Caco-2 (cell line): ENCODE results near the gene ARL4A. TPM values are rescaled to one million over a fixed set of nuclear protein-coding genes. Genes with fewer than 3 reads are reported as not detected.

Source experiments
- BruUV-seq: library from RNA; stranded (reverse); fragments of 400-500 nt; replicated peaks from 2 replicates; lab custom pipeline; 2021; lab: Mats Ljungman, UMichigan
- CTCF ChIA-PET: fragments of 300-600 bp; sonication (Branson Sonifier 250); formaldehyde crosslinking; loops from one replicate; lab custom pipeline; 2022; ENCODE audit warnings: antibody characterized with exemption; lab: Charles Lee
- POLR2A ChIA-PET: fragments of 300-600 bp; sonication (Branson Sonifier 250); formaldehyde crosslinking; loops from one replicate; lab custom pipeline; 2022; ENCODE audit warnings: antibody characterized with exemption; lab: Charles Lee
- DNase-seq, 2 experiments: peaks; one replicate each; pipeline versions ENCODE4 v3.0.0 to v3.0.0-alpha.2; 2020 to 2022
- H3K27me3 ChIP-seq: replicated peaks from 2 replicates; pipeline ENCODE4 v1.6.0; 2011; ENCODE audit warnings: low read length; ENCODE audit not compliant: control insufficient read depth, insufficient read depth
- H3K36me3 ChIP-seq: 2 replicates; pipeline ENCODE4 v1.5.1; 2011; ENCODE audit warnings: low read length; ENCODE audit not compliant: control insufficient read depth, insufficient read depth
- H3K4me1 ChIP-seq: fragments of 250-450 bp; sonication (Bioruptor Pico); 2 replicates; pipeline ENCODE4 v1.5.1; 2020; ENCODE audit warnings: mild to moderate bottlenecking
- H3K4me3 ChIP-seq: 2 replicates; pipeline ENCODE4 v1.5.1; 2011; ENCODE audit warnings: low read depth, mild to moderate bottlenecking, control low read depth, low read length
- H3K9me3 ChIP-seq: fragments of 250-450 bp; sonication (Bioruptor Pico); 2 replicates; pipeline ENCODE4 v1.5.1; 2020; ENCODE audit warnings: mild to moderate bottlenecking, moderate library complexity
- H3K27ac Mint-ChIP-seq: one replicate; pipeline ENCODE4 v1.8.0; 2022; ENCODE audit warnings: mixed read lengths; ENCODE audit not compliant: unreplicated experiment
- H3K27me3 Mint-ChIP-seq: one replicate; pipeline ENCODE4 v1.8.0; 2022; ENCODE audit warnings: mixed read lengths; ENCODE audit not compliant: insufficient read depth, unreplicated experiment
- H3K36me3 Mint-ChIP-seq: one replicate; pipeline ENCODE4 v1.8.0; 2022; ENCODE audit warnings: mild to moderate bottlenecking, mixed read lengths; ENCODE audit not compliant: insufficient read depth, unreplicated experiment
- H3K4me1 Mint-ChIP-seq: one replicate; pipeline ENCODE4 v1.8.0; 2022; ENCODE audit warnings: low read depth, mixed read lengths; ENCODE audit not compliant: unreplicated experiment
- H3K4me3 Mint-ChIP-seq: one replicate; pipeline ENCODE4 v1.8.0; 2022; ENCODE audit warnings: mild to moderate bottlenecking, moderate library complexity, mixed read lengths; ENCODE audit not compliant: unreplicated experiment
- H3K9me3 Mint-ChIP-seq: one replicate; pipeline ENCODE4 v1.8.0; 2022; ENCODE audit warnings: mixed read lengths; ENCODE audit not compliant: unreplicated experiment
- intact Hi-C: fragments of 100-400 bp; cut with micrococcal nuclease; formaldehyde crosslinking; loops from one replicate; pipeline ENCODE4 v1.10.0; 2022; ENCODE audit not compliant: unreplicated experiment
- total RNA-seq: library from RNA; stranded (reverse); gene quantifications from 2 replicates; pipeline ENCODE4 v1.2.3, GENCODE V29; 2022
- TF ChIP-seq, protein P1 (sequence below), 2 experiments: fragments of 200-600 bp in 1 of 2; IDR thresholded peaks; 1 replicate in 1 of 2; 2 replicates in 1 of 2; pipeline versions ENCODE4 v1.5.1 to v1.8.0; 2011 to 2022; ENCODE audit warnings: antibody characterized with exemption in 1 of 2, control low read depth in 1 of 2, inconsistent platforms in 1 of 2, low read depth in 1 of 2, low read length in 1 of 2, mild to moderate bottlenecking in 1 of 2, moderate library complexity in 1 of 2; ENCODE audit not compliant: insufficient read depth in 1 of 2, severe bottlenecking in 1 of 2, unreplicated experiment in 1 of 2

The ARL4A gene
- total RNA-seq, 1 experiment from 2014 or later = 40.6 TPM

DNA sequence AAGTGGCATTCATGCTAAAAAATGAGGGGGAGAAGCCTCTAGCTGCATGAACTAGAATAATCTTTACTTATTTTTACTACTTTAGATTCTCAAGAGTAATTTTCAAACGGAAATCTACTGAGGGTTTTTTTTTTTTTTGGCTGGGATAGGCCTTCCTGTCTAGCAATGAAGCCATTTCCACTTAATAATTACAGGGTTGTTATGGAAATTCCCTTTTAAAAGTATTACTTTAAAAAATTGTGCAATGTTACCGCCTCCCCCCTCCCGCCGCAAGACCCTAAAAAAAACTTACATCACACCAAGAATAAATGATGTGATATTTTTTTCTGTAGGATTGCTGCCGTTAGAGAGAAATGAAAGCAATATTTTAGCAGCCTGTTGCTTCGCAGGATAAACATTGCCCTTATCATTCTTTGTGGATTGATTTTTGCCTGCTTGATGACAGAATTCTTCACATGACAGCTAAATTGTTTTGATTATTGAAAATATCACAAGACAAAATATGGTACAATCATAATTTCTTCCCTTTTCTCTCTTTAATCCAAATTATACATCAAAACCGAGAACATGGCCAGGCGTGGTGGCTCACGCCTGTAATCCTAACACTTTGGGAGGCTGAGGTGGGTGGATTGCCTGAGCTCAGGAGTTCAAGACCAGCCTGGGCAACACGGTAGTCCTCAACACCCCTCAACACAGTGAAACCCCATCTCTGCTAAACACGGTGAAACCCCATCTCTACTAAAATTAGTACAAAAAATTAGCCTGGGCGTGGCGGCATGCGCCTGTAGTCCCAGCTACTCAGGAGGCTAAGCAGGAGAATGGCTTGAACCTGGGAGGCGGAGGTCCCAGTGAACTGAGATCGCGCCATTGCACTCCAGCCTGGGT is 32.8 kb downstream of the ARL4A start:
- POLR2A ChIA-PET = no interaction called here
- H3K4me1 ChIP-seq = peaks cover 10% of the 10 kb centered on the region; the same call in 1 of the 2 replicates
- CTCF ChIA-PET = no interaction called here
- Mint-ChIP-seq H3K27ac (no peak overlapping the region), H3K36me3 (no peaks in the 10 kb centered on the region), H3K4me3 (no peak overlapping the region), H3K9me3 (no peaks in the 10 kb centered on the region), H3K4me1 (peaks cover 17% of the 10 kb centered on the region), H3K27me3 (no peaks in the 10 kb centered on the region)
- H3K4me3 ChIP-seq = no peak overlapping the region
- no TSS peak for BruUV-seq
- TF ChIP-seq, protein P1, sequence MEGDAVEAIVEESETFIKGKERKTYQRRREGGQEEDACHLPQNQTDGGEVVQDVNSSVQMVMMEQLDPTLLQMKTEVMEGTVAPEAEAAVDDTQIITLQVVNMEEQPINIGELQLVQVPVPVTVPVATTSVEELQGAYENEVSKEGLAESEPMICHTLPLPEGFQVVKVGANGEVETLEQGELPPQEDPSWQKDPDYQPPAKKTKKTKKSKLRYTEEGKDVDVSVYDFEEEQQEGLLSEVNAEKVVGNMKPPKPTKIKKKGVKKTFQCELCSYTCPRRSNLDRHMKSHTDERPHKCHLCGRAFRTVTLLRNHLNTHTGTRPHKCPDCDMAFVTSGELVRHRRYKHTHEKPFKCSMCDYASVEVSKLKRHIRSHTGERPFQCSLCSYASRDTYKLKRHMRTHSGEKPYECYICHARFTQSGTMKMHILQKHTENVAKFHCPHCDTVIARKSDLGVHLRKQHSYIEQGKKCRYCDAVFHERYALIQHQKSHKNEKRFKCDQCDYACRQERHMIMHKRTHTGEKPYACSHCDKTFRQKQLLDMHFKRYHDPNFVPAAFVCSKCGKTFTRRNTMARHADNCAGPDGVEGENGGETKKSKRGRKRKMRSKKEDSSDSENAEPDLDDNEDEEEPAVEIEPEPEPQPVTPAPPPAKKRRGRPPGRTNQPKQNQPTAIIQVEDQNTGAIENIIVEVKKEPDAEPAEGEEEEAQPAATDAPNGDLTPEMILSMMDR (IDR thresholded peaks at IDR 0.05; ENCODE audit: insufficient read depth in 1 of 2, low read depth in 1 of 2, low read length in 1 of 2, severe bottlenecking in 1 of 2, unreplicated experiment in 1 of 2) = no peak
- no peak for DNase-seq
- H3K27me3 ChIP-seq = no peaks in the 10 kb centered on the region
- no peaks in the 10 kb centered on the region for H3K36me3 ChIP-seq
- H3K9me3 ChIP-seq = no peaks in the 10 kb centered on the region
- intact Hi-C loops = no loop called here

DNA sequence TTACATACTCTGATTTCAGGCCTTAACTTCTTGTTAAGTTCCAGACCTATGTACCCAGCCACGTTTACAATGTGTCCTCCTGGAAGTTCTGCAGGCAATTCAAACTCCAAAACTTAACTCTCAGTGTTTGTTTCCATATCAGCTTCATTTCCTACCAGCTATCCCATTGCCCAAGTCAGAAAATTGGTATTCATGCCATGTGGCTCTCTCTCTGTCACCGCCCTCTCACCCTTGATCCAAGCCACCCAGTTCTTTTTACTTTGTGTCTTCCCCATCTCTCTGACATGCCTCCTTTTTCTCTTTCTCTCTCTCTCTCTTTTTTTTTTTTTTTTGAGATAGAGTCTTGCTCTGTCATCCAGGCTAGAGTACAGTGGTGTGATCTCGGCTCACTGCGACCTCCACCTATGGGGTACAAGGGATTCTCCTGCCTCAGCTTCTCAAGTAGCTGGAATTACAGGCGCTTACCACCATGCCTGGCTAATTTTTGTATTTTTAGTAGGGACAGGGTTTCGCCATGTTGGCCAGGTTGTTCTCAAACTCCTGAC is 33.9 kb downstream of the ARL4A start:
- Mint-ChIP-seq H3K27ac (no peak overlapping the region), H3K4me1 (peaks cover 12% of the 10 kb centered on the region), H3K36me3 (no peaks in the 10 kb centered on the region), H3K4me3 (no peak overlapping the region), H3K27me3 (no peaks in the 10 kb centered on the region), H3K9me3 (no peaks in the 10 kb centered on the region)
- BruUV-seq = no TSS peak
- ChIA-PET POLR2A (no interaction called here), CTCF (no interaction called here)
- DNase-seq = no peak
- Histone ChIP-seq H3K4me1 (peaks cover 7% of the 10 kb centered on the region; the same call in 1 of the 2 replicates), H3K27me3 (no peaks in the 10 kb centered on the region), H3K9me3 (no peaks in the 10 kb centered on the region), H3K4me3 (no peak overlapping the region), H3K36me3 (no peaks in the 10 kb centered on the region)
- TF ChIP-seq, protein P1 (IDR thresholded peaks at IDR 0.05; ENCODE audit: insufficient read depth in 1 of 2, low read depth in 1 of 2, low read length in 1 of 2, severe bottlenecking in 1 of 2, unreplicated experiment in 1 of 2) = no peak
- intact Hi-C loops = no loop called here

DNA sequence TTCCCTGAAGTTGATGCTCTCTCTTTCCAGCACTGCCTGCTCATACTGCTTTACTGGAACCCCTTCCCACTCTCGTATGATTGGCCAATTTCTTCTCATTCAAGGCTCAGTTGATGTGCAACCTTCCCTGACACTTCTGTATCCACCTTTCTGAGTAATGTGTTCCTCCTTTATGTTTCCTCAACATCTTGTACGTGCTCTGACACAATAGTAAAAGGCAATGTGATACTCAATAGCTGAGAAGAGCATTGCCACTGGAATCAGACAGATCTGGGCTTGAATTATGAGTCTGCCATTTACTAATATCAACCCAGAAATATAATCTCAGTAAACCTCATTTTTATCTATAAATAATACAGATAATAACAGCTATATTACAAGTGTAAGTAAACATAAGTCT is 34.7 kb downstream of the ARL4A start:
- ChIA-PET CTCF (no interaction called here), POLR2A (no interaction called here)
- Histone ChIP-seq H3K36me3 (no peaks in the 10 kb centered on the region), H3K4me3 (no peak overlapping the region), H3K9me3 (no peaks in the 10 kb centered on the region), H3K27me3 (no peaks in the 10 kb centered on the region), H3K4me1 (peaks cover 7% of the 10 kb centered on the region; the same call in 1 of the 2 replicates)
- peaks cover 12% of the 10 kb centered on the region for H3K4me1 Mint-ChIP-seq
- no peak overlapping the region for H3K4me3 Mint-ChIP-seq
- H3K27me3 Mint-ChIP-seq = no peaks in the 10 kb centered on the region
- intact Hi-C loops = no loop called here
- no peak for DNase-seq
- TF ChIP-seq, protein P1 (IDR thresholded peaks at IDR 0.05; ENCODE audit: insufficient read depth in 1 of 2, low read depth in 1 of 2, low read length in 1 of 2, severe bottlenecking in 1 of 2, unreplicated experiment in 1 of 2) = no peak
- no peak overlapping the region for H3K27ac Mint-ChIP-seq
- no peaks in the 10 kb centered on the region for H3K9me3 Mint-ChIP-seq
- no TSS peak for BruUV-seq
- H3K36me3 Mint-ChIP-seq = no peaks in the 10 kb centered on the region
